Esophagus muscularis mucosa (tissue), 4 donors: ENCODE measurements around the gene ZMIZ1. TPM values are rescaled to one million over a fixed set of nuclear protein-coding genes. Genes with fewer than 3 reads are reported as not detected.

Experiments
- DNase-seq: peaks from one replicate; pipeline ENCODE4 v3.0.0-alpha.2; 2017; ENCODE audit errors: extremely low spot score
- H3K27ac ChIP-seq, 4 donors: fragments of 200-600 bp; sonication (generic); replicated peaks in 1 of 4; 1 replicate in 3 of 4; 2 replicates in 1 of 4; pipeline ENCODE4 v1.5.1; 2016 to 2019; ENCODE audit warnings: mild to moderate bottlenecking in 1 of 4
- H3K27me3 ChIP-seq, 4 donors: fragments of 200-600 bp; sonication (generic); one replicate each; pipeline versions ENCODE4 v1.5.1 to v1.6.0; 2016 to 2019
- H3K36me3 ChIP-seq, 4 donors: fragments of 200-600 bp; sonication (generic); one replicate each; pipeline ENCODE4 v1.5.1; 2016 to 2019
- H3K4me1 ChIP-seq, 4 donors: fragments of 200-600 bp; sonication (generic); one replicate each; pipeline ENCODE4 v1.5.1; 2016 to 2019
- H3K4me3 ChIP-seq, 4 donors: fragments of 200-600 bp; sonication (generic); 1 replicate in 2 of 4; 2 replicates in 2 of 4; pipeline ENCODE4 v1.5.1; 2016 to 2019; ENCODE audit warnings: mild to moderate bottlenecking in 4 of 4, moderate library complexity in 1 of 4
- H3K9me3 ChIP-seq, 4 donors: fragments of 200-600 bp; sonication (generic); 1 replicate in 3 of 4; 2 replicates in 1 of 4; pipeline ENCODE4 v1.5.1; 2016 to 2019
- CTCF ChIP-seq, 3 experiments: fragments of 200-600 bp in 2 of 3; fragments of 450-650 bp in 1 of 3; sonication (generic) in 2 of 3; IDR thresholded peaks; one replicate each; pipeline ENCODE4 v1.5.1; 2017 to 2019; ENCODE audit warnings: antibody characterized with exemption in 3 of 3, mild to moderate bottlenecking in 2 of 3, moderate library complexity in 1 of 3
- EP300 ChIP-seq: sonication (generic); formaldehyde crosslinking; IDR thresholded peaks from one replicate; pipeline ENCODE4 v1.6.1; 2017; ENCODE audit warnings: antibody characterized with exemption
- POLR2A ChIP-seq: fragments of 450-650 bp; IDR thresholded peaks from one replicate; pipeline ENCODE4 v1.6.1; 2017; ENCODE audit warnings: antibody characterized with exemption, moderate library complexity, mild to moderate bottlenecking, low read depth
- POLR2AphosphoS5 ChIP-seq, 2 donors: sonication (generic); formaldehyde crosslinking; IDR thresholded peaks; one replicate each; pipeline ENCODE4 v1.6.1; 2017; ENCODE audit warnings: antibody characterized with exemption in 2 of 2
- WGBS: methylation state at CpG from one replicate; pipeline ENCODE4 v1.1.5; 2018; 5-methylcytosine and 5-hydroxymethylcytosine counted together
- intact Hi-C: fragments of 100-400 bp; cut with DNase I; formaldehyde crosslinking; loops from one replicate; pipeline ENCODE4 v1.15.1; 2023
- total RNA-seq, 4 donors: library from RNA; depleted of rRNA; stranded (reverse); fragments of >200 nt; gene quantifications; one replicate each; pipeline versions ENCODE4 v1.1.0 to v1.2.1, GENCODE V29; 2016

ZMIZ1 gene
- total RNA-seq, 4 donors from 2014 or later, result 48.7 to 87.2 (median 66.0) TPM

- TF ChIP-seq CTCF (IDR thresholded peaks at IDR 0.05) (no peak), POLR2A (no peak), EP300 (no peak), POLR2AphosphoS5 (IDR thresholded peaks at IDR 0.05) (no peak)
- 91% methylated on average over 11 of the region's 11 CpGs for WGBS
- H3K27ac ChIP-seq, result no peak overlapping the region
- peaks cover 51 to 77% (median 67%) of the 10 kb centered on the region in 4 donors for H3K36me3 ChIP-seq
- no peaks in the 10 kb centered on the region for H3K9me3 ChIP-seq
- peaks cover 5 to 20% (median 12%) of the 10 kb centered on the region in 4 donors for H3K4me1 ChIP-seq
- no peak for DNase-seq
- H3K4me3 ChIP-seq, result no peak overlapping the region
- H3K27me3 ChIP-seq, result no peaks in the 10 kb centered on the region
- intact Hi-C loops, result no loop called here
Observed at GRCh38 chr10:79353726-79354125, 285.0 kb downstream of the ZMIZ1 start.

GRCh38 chr10:79354141-79354540, 285.4 kb downstream of the ZMIZ1 start:
- intact Hi-C loops, result no loop called here
- H3K9me3 ChIP-seq, result no peaks in the 10 kb centered on the region
- H3K27ac ChIP-seq, result no peak overlapping the region
- no peak for DNase-seq
- H3K4me1 ChIP-seq, result peaks cover under 1 to 16% (median 8%) of the 10 kb centered on the region in 4 donors
- H3K27me3 ChIP-seq, result no peaks in the 10 kb centered on the region
- H3K4me3 ChIP-seq, result no peak overlapping the region
- H3K36me3 ChIP-seq, result peaks cover 51 to 78% (median 65%) of the 10 kb centered on the region in 4 donors
- TF ChIP-seq CTCF (IDR thresholded peaks at IDR 0.05), result no peak
- no peak for TF ChIP-seq EP300
- TF ChIP-seq POLR2A, result no peak
- no peak for TF ChIP-seq POLR2AphosphoS5 (IDR thresholded peaks at IDR 0.05)
- WGBS, result 55% methylated on average over 3 of the region's 3 CpGs

DNA sequence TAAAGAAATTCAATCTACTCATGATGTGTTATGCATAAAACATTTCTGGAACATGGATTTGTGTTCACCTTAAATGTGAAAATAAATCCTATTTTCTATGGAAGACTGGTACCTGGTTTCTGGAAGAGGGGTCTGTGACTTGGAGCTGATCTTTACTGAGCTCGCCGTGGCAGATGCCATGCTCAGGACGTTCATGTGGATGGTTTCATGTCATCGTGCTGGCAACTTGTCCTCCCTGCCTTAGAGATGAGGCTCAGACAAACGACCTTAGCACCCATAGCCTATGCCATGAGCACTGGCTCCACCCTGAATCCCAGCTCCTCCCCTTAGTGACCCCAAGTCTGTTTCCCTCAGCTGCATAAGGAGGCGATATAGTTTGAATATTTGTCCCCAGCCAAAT, 285.8 kb downstream of the ZMIZ1 start:
- H3K4me1 ChIP-seq, result peaks cover 0 to 11% (median 3%) of the 10 kb centered on the region in 4 donors
- TF ChIP-seq POLR2A, result no peak
- no peak for TF ChIP-seq CTCF (IDR thresholded peaks at IDR 0.05)
- no peak for TF ChIP-seq POLR2AphosphoS5 (IDR thresholded peaks at IDR 0.05)
- TF ChIP-seq EP300, result no peak
- intact Hi-C loops, result no loop called here
- H3K27ac ChIP-seq, result no peak overlapping the region
- no peak overlapping the region for H3K4me3 ChIP-seq
- peaks cover 49 to 74% (median 61%) of the 10 kb centered on the region in 4 donors for H3K36me3 ChIP-seq
- DNase-seq, result no peak
- no peaks in the 10 kb centered on the region for H3K27me3 ChIP-seq
- 86% methylated on average over 6 of the region's 6 CpGs for whole genome bisulfite sequencing
- H3K9me3 ChIP-seq, result no peaks in the 10 kb centered on the region

- 89% methylated on average over 6 of the region's 6 CpGs for WGBS
- peaks cover 40 to 65% (median 52%) of the 10 kb centered on the region in 4 donors for H3K36me3 ChIP-seq
- H3K9me3 ChIP-seq, result no peaks in the 10 kb centered on the region
- H3K27ac ChIP-seq, result no peak overlapping the region
- H3K4me3 ChIP-seq, result no peak overlapping the region
- intact Hi-C loops, result no loop called here
- no peaks in the 10 kb centered on the region for H3K27me3 ChIP-seq
- TF ChIP-seq EP300, result no peak
- TF ChIP-seq POLR2AphosphoS5 (IDR thresholded peaks at IDR 0.05), result no peak
- TF ChIP-seq CTCF (IDR thresholded peaks at IDR 0.05), result no peak
- TF ChIP-seq POLR2A, result no peak
- DNase-seq, result no peak
- H3K4me1 ChIP-seq, result peaks cover 0 to 5% (median 0%) of the 10 kb centered on the region in 4 donors
Observed at GRCh38 chr10:79355420-79356017, 286.8 kb downstream of the ZMIZ1 start.

DNA sequence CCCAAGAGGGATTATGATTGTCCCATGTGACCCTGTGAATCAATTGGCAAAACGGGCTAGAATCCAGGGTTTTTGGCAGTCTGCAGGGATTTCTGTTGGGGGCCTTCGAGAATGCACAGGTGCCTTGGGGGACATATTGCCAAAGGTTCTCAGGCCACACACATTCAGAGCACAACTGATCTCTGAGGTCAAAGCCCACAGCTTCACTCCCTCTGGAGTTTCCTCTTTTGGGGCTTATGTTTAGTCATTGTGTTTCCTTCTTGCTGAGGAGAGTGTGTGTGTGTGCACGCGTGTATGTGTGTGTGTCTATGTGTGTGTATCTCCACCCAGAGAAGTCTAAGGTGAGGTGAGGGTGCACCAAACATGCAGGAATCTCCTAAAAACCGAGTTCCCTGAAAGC, 287.3 kb downstream of the ZMIZ1 start:
- intact Hi-C loops, result no loop called here
- no peak overlapping the region for H3K4me3 ChIP-seq
- no peaks in the 10 kb centered on the region for H3K4me1 ChIP-seq
- H3K27ac ChIP-seq, result no peak overlapping the region
- no peak for TF ChIP-seq POLR2A
- no peak for TF ChIP-seq POLR2AphosphoS5 (IDR thresholded peaks at IDR 0.05)
- TF ChIP-seq EP300, result no peak
- no peak for TF ChIP-seq CTCF (IDR thresholded peaks at IDR 0.05)
- no peak for DNase-seq
- peaks cover 35 to 59% (median 47%) of the 10 kb centered on the region in 4 donors for H3K36me3 ChIP-seq
- 87% methylated on average over 5 of the region's 5 CpGs for WGBS
- H3K27me3 ChIP-seq, result no peaks in the 10 kb centered on the region
- no peaks in the 10 kb centered on the region for H3K9me3 ChIP-seq
